T-cell (primary cell): Measurements from ENCODE around the gene IZUMO4. TPM values are rescaled to one million over a fixed set of nuclear protein-coding genes. Genes with fewer than 3 reads are reported as not detected.

ENCODE experiments used
- ATAC-seq, 4 experiments: fragments of 200-7000 bp in 3 of 4; fragments of 150-1000 bp in 1 of 4; cut with Tn5 transposase; replicated peaks in 1 of 4; 1 replicate in 3 of 4; 2 replicates in 1 of 4; pipeline ENCODE4 v1.10.0; 2021; ENCODE audit warnings: moderate library complexity in 3 of 4, mild to moderate bottlenecking in 2 of 4, moderate number of reproducible peaks in 1 of 4
- CTCF ChIA-PET, 2 donors: fragments of 300-600 bp; sonication (Branson Sonifier 250); formaldehyde crosslinking; loops; one replicate each; lab custom pipeline; 2022; ENCODE audit warnings: antibody characterized with exemption in 2 of 2; lab: Charles Lee
- POLR2A ChIA-PET, 2 donors: fragments of 300-600 bp; sonication (Branson Sonifier 250); formaldehyde crosslinking; loops; one replicate each; lab custom pipeline; 2022; ENCODE audit warnings: antibody characterized with exemption in 2 of 2; lab: Charles Lee
- DNase-seq, 35 experiments: peaks; one replicate each; pipeline versions ENCODE4 v3.0.0 to v3.0.0-alpha.2; 2013 to 2023
- H3K27ac ChIP-seq: one replicate; pipeline ENCODE4 v1.5.1; 2013; ENCODE audit warnings: low read length
- H3K27me3 ChIP-seq, 2 experiments: replicated peaks in 1 of 2; 1 replicate in 1 of 2; 2 replicates in 1 of 2; pipeline versions ENCODE4 v1.6.1 to v1.7.0; 2013; ENCODE audit warnings: low read length in 1 of 2, mixed read lengths in 1 of 2; ENCODE audit not compliant: control insufficient read depth in 2 of 2, insufficient read depth in 2 of 2; ENCODE audit errors: extremely low read depth in 1 of 2
- H3K36me3 ChIP-seq, 2 donors: 1 replicate in 1 of 2; 2 replicates in 1 of 2; pipeline versions ENCODE4 v1.6.1 to v1.7.0; 2013; ENCODE audit warnings: low read length in 1 of 2; ENCODE audit not compliant: control insufficient read depth in 2 of 2, insufficient read depth in 1 of 2; ENCODE audit errors: extremely low read depth in 1 of 2
- H3K4me1 ChIP-seq, 2 experiments: 1 replicate in 1 of 2; 2 replicates in 1 of 2; pipeline versions ENCODE4 v1.6.1 to v1.7.0; 2013; ENCODE audit warnings: low read length in 2 of 2, mixed read lengths in 1 of 2; ENCODE audit not compliant: insufficient read depth in 2 of 2, control insufficient read depth in 1 of 2; ENCODE audit errors: extremely low read depth in 1 of 2
- H3K4me3 ChIP-seq, 2 donors: 1 replicate in 1 of 2; 2 replicates in 1 of 2; pipeline versions ENCODE4 v1.5.1 to v1.7.0; 2013; ENCODE audit warnings: mild to moderate bottlenecking in 2 of 2, low read length in 1 of 2, moderate library complexity in 1 of 2; ENCODE audit not compliant: control insufficient read depth in 1 of 2; ENCODE audit errors: extremely low read depth in 1 of 2
- H3K9me3 ChIP-seq: 2 replicates; pipeline ENCODE4 v1.7.0; 2013
- H3K27ac Mint-ChIP-seq, 2 donors: one replicate each; pipeline ENCODE4 v1.8.0; 2020 to 2021; ENCODE audit warnings: mild to moderate bottlenecking in 2 of 2, mixed read lengths in 2 of 2
- H3K27me3 Mint-ChIP-seq, 2 donors: one replicate each; pipeline ENCODE4 v1.8.0; 2021 to 2022; ENCODE audit warnings: mixed read lengths in 2 of 2
- H3K36me3 Mint-ChIP-seq: one replicate; pipeline ENCODE4 v1.8.0; 2021; ENCODE audit warnings: mixed read lengths
- H3K4me1 Mint-ChIP-seq, 3 donors: one replicate each; pipeline ENCODE4 v1.8.0; 2020 to 2022; ENCODE audit warnings: mixed read lengths in 3 of 3, mild to moderate bottlenecking in 1 of 3
- H3K4me3 Mint-ChIP-seq, 3 donors: one replicate each; pipeline ENCODE4 v1.8.0; 2020 to 2022; ENCODE audit warnings: mild to moderate bottlenecking in 3 of 3, mixed read lengths in 3 of 3, moderate library complexity in 3 of 3
- H3K9me3 Mint-ChIP-seq, 3 donors: one replicate each; pipeline ENCODE4 v1.8.0; 2020 to 2022; ENCODE audit warnings: mixed read lengths in 3 of 3
- WGBS: methylation state at CpG from one replicate; pipeline ENCODE4 v1.1.5; 2013; ENCODE audit warnings: missing lambda C conversion rate; ENCODE audit not compliant: insufficient coverage; 5-methylcytosine and 5-hydroxymethylcytosine counted together
- total RNA-seq, 35 experiments: library from RNA in 6 of 35; stranded (reverse) in 6 of 35; fragments of 120-200 nt in 1 of 35; gene quantifications; one replicate each; pipeline versions ENCODE4 v1.2.1 to v1.2.4 and lab custom pipeline; 2013 to 2026

Gene IZUMO4
- total RNA-seq, 5 donors from 2014 or later (not counting 1 experiment from before 2014, with no cell fraction given), result 14.0 to 23.5 (median 19.7) TPM

- DNase-seq, result no peak
- peak overlapping the region in 2 of 3 donors; percentile 17 to 50 for H3K4me3 Mint-ChIP-seq
- H3K27ac Mint-ChIP-seq, result peak overlapping the region; percentile 94
- no peak overlapping the region for H3K4me3 ChIP-seq
- no peaks in the 10 kb centered on the region for H3K9me3 Mint-ChIP-seq
- H3K4me1 ChIP-seq, result peaks cover 46 to 82% of the 10 kb centered on the region in 2 experiments
- H3K4me1 Mint-ChIP-seq, result peaks cover 50 to 65% (median 60%) of the 10 kb centered on the region in 3 donors
- H3K36me3 Mint-ChIP-seq, result no peaks in the 10 kb centered on the region
- no peaks in the 10 kb centered on the region for H3K27me3 ChIP-seq
- no peaks in the 10 kb centered on the region for H3K36me3 ChIP-seq
- ChIA-PET CTCF (interaction anchor here in 1 of 2 donors (0.7 kb wide), 1 partner anchor 21 kb away, joined by 3 read pairs; no protein-coding TSS in a partner anchor), POLR2A (no interaction called here)
- H3K9me3 ChIP-seq, result no peaks in the 10 kb centered on the region
- 81% methylated on average over 8 of the region's 8 CpGs for WGBS
- no peaks in the 10 kb centered on the region for H3K27me3 Mint-ChIP-seq
- H3K27ac ChIP-seq, result no peak overlapping the region
- no peak for ATAC-seq
Observed at GRCh38 chr19:2054763-2055162, 42.0 kb upstream of the IZUMO4 start.

GRCh38 chr19:2055931-2056836 is 40.5 kb upstream of the IZUMO4 start:
- no peaks in the 10 kb centered on the region for H3K36me3 Mint-ChIP-seq
- H3K4me3 Mint-ChIP-seq, result peak overlapping the region in 1 of 3 donors; percentile 89
- DNase-seq (peak in 1 of 35 experiments; percentile 25), ATAC-seq (no peak)
- Histone ChIP-seq H3K36me3 (no peaks in the 10 kb centered on the region), H3K9me3 (no peaks in the 10 kb centered on the region), H3K4me3 (no peak overlapping the region), H3K27ac (peak overlapping the region; percentile 87), H3K4me1 (peaks cover 53 to 91% of the 10 kb centered on the region in 2 experiments), H3K27me3 (no peaks in the 10 kb centered on the region)
- ChIA-PET POLR2A (no interaction called here), CTCF (no interaction called here)
- peak overlapping the region; percentile 94 for H3K27ac Mint-ChIP-seq
- peaks cover 58 to 72% (median 66%) of the 10 kb centered on the region in 3 donors for H3K4me1 Mint-ChIP-seq
- 48% methylated on average over 17 of the region's 22 CpGs for whole genome bisulfite sequencing
- H3K9me3 Mint-ChIP-seq, result no peaks in the 10 kb centered on the region
- H3K27me3 Mint-ChIP-seq, result no peaks in the 10 kb centered on the region

GRCh38 chr19:2056837-2057192 is 39.9 kb upstream of the IZUMO4 start:
- Mint-ChIP-seq H3K27ac (peak overlapping the region; percentile 81 to 85), H3K4me1 (peaks cover 54 to 70% (median 59%) of the 10 kb centered on the region in 3 donors), H3K36me3 (no peaks in the 10 kb centered on the region), H3K4me3 (peak overlapping the region; percentile 34 to 89 (median 56)), H3K27me3 (no peaks in the 10 kb centered on the region), H3K9me3 (no peaks in the 10 kb centered on the region)
- Histone ChIP-seq H3K4me3 (peak overlapping the region in 1 of 2 donors; percentile 19), H3K27me3 (no peaks in the 10 kb centered on the region), H3K4me1 (peaks cover 51 to 89% of the 10 kb centered on the region in 2 experiments), H3K27ac (peak overlapping the region; percentile 63), H3K9me3 (no peaks in the 10 kb centered on the region), H3K36me3 (no peaks in the 10 kb centered on the region)
- WGBS, result 11% methylated on average over 1 of the region's 5 CpGs
- POLR2A ChIA-PET, result no interaction called here
- CTCF ChIA-PET, result no interaction called here
- DNase-seq, result peak in 1 of 35 experiments; percentile 27
- no peak for ATAC-seq

- Mint-ChIP-seq H3K4me1 (peaks cover 54 to 71% (median 55%) of the 10 kb centered on the region in 3 donors), H3K27me3 (no peaks in the 10 kb centered on the region), H3K9me3 (no peaks in the 10 kb centered on the region), H3K4me3 (peak overlapping the region in 2 of 3 donors; percentile 13 to 89), H3K36me3 (no peaks in the 10 kb centered on the region), H3K27ac (peak overlapping the region; percentile 81 to 85)
- no peaks in the 10 kb centered on the region for H3K9me3 ChIP-seq
- no peaks in the 10 kb centered on the region for H3K27me3 ChIP-seq
- no peak for ATAC-seq
- peaks cover 50 to 89% of the 10 kb centered on the region in 2 experiments for H3K4me1 ChIP-seq
- 82% methylated on average over 20 of the region's 23 CpGs for WGBS
- H3K27ac ChIP-seq, result peak overlapping the region; percentile 63
- ChIA-PET CTCF (interaction anchor here in 1 of 2 donors (0.5 kb wide), 1 partner anchor 62 kb away, joined by 4 read pairs; no protein-coding TSS in a partner anchor), POLR2A (interaction anchor here in 1 of 2 donors (0.6 kb wide), 1 partner anchor 121 kb away, joined by 3 read pairs; no protein-coding TSS in a partner anchor)
- no peak for DNase-seq
- H3K4me3 ChIP-seq, result no peak overlapping the region
- H3K36me3 ChIP-seq, result no peaks in the 10 kb centered on the region
Observed at GRCh38 chr19:2057484-2058469, 38.9 kb upstream of the IZUMO4 start.

- 84% methylated on average over 6 of the region's 27 CpGs for WGBS
Observed at GRCh38 chr19:2058570-2059421, 37.9 kb upstream of the IZUMO4 start.

More at GRCh38 chr19:2058570-2059421, 37.9 kb upstream of the IZUMO4 start:
- ChIA-PET POLR2A (interaction anchor here in 1 of 2 donors (0.6 kb wide), 2 partner anchors 27 to 122 kb away, joined by 3 read pairs; no protein-coding TSS in a partner anchor), CTCF (interaction anchor here in 1 of 2 donors (0.5 kb wide), 1 partner anchor 14 kb away, joined by 3 read pairs; no protein-coding TSS in a partner anchor)
- Histone ChIP-seq H3K36me3 (no peaks in the 10 kb centered on the region), H3K4me3 (no peak overlapping the region), H3K27ac (peak overlapping the region; percentile 95), H3K27me3 (no peaks in the 10 kb centered on the region), H3K4me1 (peaks cover 50 to 81% of the 10 kb centered on the region in 2 experiments), H3K9me3 (no peaks in the 10 kb centered on the region)
- Mint-ChIP-seq H3K27me3 (no peaks in the 10 kb centered on the region), H3K9me3 (no peaks in the 10 kb centered on the region), H3K4me1 (peaks cover 48 to 65% (median 56%) of the 10 kb centered on the region in 3 donors), H3K36me3 (no peaks in the 10 kb centered on the region), H3K27ac (peak overlapping the region; percentile 81 to 85), H3K4me3 (peak overlapping the region in 2 of 3 donors; percentile 21 to 89)
- DNase-seq (no peak), ATAC-seq (no peak)
